GM13977 (cell line): ENCODE data around the gene ACTR6.
"Not testable (repeated sequence)": the region's sequence is repeated elsewhere in the genome, so short reads cannot be mapped to it uniquely, and the experiment has no call there.

Source experiments
- DNase-seq: peaks from one replicate; pipeline ENCODE4 v3.0.0; 2012; ENCODE audit warnings: low spot score
- in situ Hi-C: fragments of 300-500 bp; cut with MboI; formaldehyde crosslinking; loops from one replicate; pipeline ENCODE4 v1.12.0; 2022; ENCODE audit warnings: low sequenced_read_pairs, low pct_unique_long_range_greater_than_20kb, mixed read lengths, inconsistent platforms; ENCODE audit not compliant: unreplicated experiment
- TF ChIP-seq, protein P1 (sequence below): IDR thresholded peaks from 2 replicates; pipeline ENCODE4 v1.5.1; 2012; ENCODE audit warnings: mild to moderate bottlenecking, control low read depth; ENCODE audit not compliant: insufficient read depth; ENCODE audit errors: extremely low read depth, missing control alignments

ACTR6 gene

DNA sequence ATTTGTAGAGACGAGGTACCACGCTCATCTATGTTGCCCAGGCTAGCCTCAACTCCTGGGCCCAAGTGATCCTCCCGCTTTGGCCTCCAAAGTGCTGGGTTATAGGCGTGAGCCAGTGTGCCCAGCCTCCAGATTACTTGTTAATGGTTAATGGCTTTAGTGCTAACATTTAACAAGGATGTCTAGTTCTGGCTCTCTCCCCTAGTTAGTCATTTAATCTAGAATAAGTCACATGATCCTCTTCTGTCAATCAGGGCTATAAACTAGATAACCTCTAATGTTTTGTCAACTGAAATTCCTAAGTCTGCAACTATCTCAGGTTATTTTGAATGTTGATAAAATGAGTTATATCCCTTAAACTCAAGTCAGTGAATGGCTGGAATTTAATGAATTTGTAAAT is 15.7 kb downstream of the ACTR6 start:
- in situ Hi-C loops, result no loop called here
- no peak for DNase-seq
- TF ChIP-seq, protein P1, sequence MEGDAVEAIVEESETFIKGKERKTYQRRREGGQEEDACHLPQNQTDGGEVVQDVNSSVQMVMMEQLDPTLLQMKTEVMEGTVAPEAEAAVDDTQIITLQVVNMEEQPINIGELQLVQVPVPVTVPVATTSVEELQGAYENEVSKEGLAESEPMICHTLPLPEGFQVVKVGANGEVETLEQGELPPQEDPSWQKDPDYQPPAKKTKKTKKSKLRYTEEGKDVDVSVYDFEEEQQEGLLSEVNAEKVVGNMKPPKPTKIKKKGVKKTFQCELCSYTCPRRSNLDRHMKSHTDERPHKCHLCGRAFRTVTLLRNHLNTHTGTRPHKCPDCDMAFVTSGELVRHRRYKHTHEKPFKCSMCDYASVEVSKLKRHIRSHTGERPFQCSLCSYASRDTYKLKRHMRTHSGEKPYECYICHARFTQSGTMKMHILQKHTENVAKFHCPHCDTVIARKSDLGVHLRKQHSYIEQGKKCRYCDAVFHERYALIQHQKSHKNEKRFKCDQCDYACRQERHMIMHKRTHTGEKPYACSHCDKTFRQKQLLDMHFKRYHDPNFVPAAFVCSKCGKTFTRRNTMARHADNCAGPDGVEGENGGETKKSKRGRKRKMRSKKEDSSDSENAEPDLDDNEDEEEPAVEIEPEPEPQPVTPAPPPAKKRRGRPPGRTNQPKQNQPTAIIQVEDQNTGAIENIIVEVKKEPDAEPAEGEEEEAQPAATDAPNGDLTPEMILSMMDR, result no peak

DNA sequence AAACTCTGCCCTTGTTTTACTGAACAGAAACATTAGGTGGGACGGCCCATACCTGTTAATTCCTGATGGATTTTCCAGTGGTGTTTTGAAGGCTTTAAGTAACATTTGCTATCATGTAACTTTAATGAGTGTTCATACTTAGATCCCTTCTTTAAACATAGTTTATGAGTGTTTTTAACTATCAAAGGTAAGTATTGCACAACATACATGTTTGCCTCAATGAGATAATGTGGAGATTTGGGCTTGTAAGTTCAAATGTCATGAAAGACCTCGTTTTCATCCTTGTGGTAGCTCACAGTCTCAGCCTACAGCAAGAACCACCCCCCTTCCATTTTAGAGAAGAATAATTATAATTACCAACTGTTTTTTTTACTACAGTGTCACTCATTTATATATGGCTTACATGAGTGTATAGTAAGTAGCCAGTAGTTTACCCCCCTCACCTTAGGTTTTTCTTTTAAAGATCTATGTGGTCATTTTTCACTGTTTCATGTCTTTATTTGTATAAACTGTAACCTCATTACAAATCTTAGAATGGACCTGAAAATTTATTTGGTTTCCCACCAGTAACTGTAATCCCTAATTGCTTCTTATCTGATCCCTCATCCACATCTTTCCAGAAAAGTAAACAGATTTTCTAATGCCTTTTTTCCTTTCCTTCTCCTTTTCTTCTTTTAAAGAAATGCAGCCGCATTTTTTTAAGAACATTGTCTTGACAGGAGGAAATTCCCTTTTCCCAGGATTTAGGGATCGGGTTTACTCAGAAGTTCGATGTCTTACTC is 18.9 kb downstream of the ACTR6 start:
- in situ Hi-C loops, result no loop called here
- TF ChIP-seq, protein P1, result no peak
- no peak for DNase-seq

DNA sequence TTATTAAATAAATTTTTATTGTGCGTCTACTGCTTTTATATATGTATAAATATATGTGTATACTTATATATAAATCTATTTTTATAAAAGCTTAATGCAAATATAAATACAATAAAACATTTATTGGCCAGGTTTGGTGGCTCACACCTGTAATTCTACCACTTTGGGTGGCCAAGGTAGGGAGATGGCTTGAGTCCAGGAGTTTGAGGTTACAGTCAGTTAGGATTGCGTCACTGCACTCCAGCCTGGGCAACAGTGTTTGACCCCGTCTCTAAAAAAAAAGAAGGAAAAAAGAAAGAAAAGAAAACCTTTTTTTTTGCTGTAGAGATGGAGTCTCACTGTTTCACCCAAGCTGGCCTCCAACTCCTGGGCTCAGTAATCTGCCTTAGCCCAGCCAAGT is 20.9 kb downstream of the ACTR6 start:
- TF ChIP-seq, protein P1, result no peak
- in situ Hi-C loops, result no loop called here
- no peak for DNase-seq

DNA sequence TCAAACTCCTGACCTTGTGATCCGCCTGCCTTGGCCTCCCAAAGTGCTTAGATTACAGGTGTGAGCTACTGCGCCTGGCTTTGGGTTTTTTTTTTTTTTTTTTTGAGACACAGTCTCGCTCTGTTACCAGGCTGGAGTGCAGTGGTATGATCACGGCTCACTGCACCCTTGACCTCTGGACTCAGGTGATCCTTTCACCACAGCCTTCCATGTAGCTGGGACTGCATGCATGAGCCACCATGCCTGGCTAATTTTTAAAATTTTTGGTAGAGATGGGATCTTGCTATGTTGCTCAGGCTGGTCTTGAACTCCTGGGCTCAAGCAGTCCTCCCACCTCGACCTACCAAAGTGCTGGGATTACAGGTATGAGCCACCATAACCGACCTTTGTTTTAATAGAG is 21.6 kb downstream of the ACTR6 start:
- DNase-seq, in situ Hi-C loops: not testable (repeated sequence)

DNA sequence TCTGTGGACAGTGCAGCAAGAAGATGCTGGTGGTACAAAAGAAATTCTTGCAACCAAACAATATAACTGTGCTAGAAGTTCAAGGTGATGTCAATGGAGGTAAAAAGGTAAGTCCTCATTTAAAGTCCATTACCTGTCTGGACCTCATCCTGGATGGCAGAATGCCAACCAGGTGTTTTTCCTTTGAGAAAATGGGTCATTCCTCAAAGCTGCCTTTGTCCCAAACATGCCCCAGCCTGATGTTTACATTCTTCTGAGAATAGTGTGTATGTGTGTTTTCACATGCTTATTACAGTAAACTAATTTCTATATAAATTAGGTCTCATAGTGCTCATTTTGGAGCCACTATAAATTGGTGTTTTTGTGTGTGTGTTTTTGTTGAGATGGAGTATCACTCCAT is 24.9 kb downstream of the ACTR6 start:
- TF ChIP-seq, protein P1, result no peak

DNA sequence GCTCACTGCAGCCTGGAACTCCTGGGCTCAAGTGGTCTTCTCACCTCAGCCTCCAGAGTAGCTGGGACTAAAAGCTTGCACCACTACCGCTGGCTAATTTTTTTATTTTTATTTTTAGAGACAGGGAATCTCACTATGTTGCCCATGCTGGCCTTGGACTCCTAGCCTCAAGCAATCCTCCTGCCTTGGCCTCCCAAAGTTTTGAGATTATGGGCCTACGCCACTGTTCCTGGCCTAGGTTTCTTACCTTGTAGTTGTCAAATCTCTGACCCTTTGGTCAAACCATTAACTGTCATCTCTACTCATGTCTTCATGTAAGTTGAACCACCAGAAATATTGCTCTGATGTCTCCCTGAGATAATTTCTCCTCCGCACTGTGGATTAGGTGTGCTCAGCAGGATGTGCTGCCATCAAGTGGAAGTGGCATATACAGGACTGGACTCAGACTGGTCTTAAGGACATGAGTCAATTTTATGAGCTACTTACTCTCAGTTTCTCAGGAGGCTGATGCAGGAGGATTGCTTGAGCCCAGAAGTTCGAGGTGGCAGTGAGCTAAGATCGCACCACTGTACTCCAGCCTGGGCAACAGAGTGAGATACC is 28.5 kb downstream of the ACTR6 start:
- no peak for DNase-seq
- in situ Hi-C loops, result loop anchor here (25.0 kb wide), 2 partner anchors 333 to 508 kb away; partner anchors contain the start of gene GAS2L3
- TF ChIP-seq, protein P1, result peak; percentile 16

More for the DNA sequence above, 24.9 kb downstream of the ACTR6 start:
- in situ Hi-C loops, result loop anchor here (25.0 kb wide), 2 partner anchors 337 to 512 kb away; partner anchors contain the start of gene GAS2L3
- no peak for DNase-seq

DNA sequence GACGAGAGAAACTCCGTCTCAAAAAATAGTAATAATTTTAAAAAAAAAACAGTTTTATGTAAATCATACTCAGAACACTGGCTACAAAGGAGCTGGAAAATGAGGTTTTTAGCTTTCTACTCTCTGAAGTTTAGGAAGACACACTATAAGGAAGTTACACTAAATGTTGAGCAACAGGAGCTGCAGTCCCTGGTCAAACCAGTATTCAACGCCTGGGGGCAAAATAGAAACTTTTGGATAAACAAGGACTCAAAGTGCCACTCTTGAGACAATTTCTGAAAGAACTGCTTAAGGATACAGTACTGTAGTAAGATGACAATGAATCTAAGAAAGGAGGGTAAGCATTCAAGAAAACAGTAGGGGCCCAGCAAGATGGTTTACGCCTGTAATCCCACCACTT is 29.3 kb downstream of the ACTR6 start:
- TF ChIP-seq, protein P1, result no peak
- DNase-seq, result no peak
- in situ Hi-C loops, result loop anchor here (25.0 kb wide), 2 partner anchors 332 to 507 kb away; partner anchors contain the start of gene GAS2L3

DNA sequence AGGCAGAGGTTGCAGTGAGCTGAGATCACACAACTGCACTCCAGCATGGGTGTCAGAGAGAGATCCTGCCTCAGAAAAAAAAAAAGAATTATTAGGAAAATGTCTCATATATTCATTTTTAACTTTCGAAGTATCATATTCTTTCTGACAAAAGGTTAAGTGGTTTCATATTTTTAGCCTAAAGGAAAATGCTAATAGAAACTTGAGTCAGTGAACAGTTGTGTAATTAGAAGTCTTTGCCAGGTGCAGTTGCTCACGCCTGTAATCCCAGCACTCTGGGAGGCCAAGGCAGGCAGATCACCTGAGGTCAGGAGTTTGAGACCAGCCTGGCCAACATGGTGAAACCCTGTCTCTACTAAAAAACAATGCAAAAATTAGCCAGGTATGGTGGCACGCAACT is 31.3 kb downstream of the ACTR6 start:
- not testable (repeated sequence) for DNase-seq
- in situ Hi-C loops, result loop anchor here (25.0 kb wide), 2 partner anchors 330 to 505 kb away; partner anchors contain the start of gene GAS2L3
